ENCODE data around the gene CAPN1. TPM values are rescaled to one million over a fixed set of nuclear protein-coding genes. Genes with fewer than 3 reads are reported as not detected.

The CAPN1 gene
- total RNA-seq, 4 donors from 2014 or later: 467 to 627 (median 561) TPM

DNA sequence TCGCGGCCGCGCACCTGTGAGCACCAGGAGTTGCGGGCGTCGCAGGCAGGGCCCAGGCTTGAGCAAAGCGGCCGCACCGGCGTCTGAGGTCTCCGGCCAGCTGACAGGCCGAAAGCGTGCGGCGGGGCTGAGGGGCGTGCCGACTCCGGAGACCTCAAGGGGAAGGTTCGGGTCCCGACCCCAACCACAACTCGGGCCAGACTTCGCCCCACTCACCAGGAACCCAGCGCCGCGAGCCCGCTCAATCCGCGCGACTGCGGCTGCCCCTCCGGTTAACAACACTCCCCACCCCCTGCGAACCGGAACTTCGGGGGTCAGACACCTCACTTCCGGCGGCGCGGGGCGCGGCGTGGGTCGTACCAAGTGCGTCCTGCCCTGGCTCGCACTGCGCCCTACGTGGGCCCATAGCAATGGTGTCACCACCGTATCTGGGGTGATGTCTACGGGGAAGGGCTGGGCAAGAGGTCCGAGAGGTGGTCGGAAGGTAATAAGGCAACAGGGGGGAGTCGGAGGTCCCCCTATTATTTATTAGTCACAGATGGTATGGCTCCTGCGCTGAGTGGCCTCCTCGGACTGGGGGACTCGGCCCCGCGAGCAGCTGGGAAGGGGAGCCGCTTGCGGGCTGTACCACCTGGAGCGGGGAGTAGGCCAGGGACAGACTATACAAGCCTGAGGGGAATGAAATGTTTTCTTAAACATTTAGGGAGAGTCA lies 47.3 kb upstream of the CAPN1 start, which contains the start of gene SYVN1:
Gene SYVN1, minus strand, starts transcription at position 280 of the 712 bp plus-strand sequence. CDS start 918 bp downstream, outside the sequence.
- Histone ChIP-seq H3K4me3 (peak within 1 kb of the TSS; percentile 80), H3K9me3 (no peaks in the 10 kb centered on the region), H3K4me1 (peaks cover 34% of the 10 kb centered on the region), H3K27ac (peak within 1 kb of the TSS; percentile 98), H3K36me3 (peaks cover 31% of the 10 kb centered on the region), H3K27me3 (no peaks in the 10 kb centered on the region)
- TF ChIP-seq, protein P1, sequence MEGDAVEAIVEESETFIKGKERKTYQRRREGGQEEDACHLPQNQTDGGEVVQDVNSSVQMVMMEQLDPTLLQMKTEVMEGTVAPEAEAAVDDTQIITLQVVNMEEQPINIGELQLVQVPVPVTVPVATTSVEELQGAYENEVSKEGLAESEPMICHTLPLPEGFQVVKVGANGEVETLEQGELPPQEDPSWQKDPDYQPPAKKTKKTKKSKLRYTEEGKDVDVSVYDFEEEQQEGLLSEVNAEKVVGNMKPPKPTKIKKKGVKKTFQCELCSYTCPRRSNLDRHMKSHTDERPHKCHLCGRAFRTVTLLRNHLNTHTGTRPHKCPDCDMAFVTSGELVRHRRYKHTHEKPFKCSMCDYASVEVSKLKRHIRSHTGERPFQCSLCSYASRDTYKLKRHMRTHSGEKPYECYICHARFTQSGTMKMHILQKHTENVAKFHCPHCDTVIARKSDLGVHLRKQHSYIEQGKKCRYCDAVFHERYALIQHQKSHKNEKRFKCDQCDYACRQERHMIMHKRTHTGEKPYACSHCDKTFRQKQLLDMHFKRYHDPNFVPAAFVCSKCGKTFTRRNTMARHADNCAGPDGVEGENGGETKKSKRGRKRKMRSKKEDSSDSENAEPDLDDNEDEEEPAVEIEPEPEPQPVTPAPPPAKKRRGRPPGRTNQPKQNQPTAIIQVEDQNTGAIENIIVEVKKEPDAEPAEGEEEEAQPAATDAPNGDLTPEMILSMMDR (IDR thresholded peaks at IDR 0.05): no peak
- TF ChIP-seq POLR2AphosphoS5 (IDR thresholded peaks at IDR 0.05) (peak; percentile 75 to 99 (median 95)), EP300 (IDR thresholded peaks at IDR 0.05) (no peak), POLR2A (IDR thresholded peaks at IDR 0.05) (peak; percentile 85 to 94)
- WGBS: 5% methylated on average over 10 of the region's 60 CpGs
- DNase-seq (ENCODE audit: low spot score in 2 of 2): peak; percentile 94 to 97

DNA sequence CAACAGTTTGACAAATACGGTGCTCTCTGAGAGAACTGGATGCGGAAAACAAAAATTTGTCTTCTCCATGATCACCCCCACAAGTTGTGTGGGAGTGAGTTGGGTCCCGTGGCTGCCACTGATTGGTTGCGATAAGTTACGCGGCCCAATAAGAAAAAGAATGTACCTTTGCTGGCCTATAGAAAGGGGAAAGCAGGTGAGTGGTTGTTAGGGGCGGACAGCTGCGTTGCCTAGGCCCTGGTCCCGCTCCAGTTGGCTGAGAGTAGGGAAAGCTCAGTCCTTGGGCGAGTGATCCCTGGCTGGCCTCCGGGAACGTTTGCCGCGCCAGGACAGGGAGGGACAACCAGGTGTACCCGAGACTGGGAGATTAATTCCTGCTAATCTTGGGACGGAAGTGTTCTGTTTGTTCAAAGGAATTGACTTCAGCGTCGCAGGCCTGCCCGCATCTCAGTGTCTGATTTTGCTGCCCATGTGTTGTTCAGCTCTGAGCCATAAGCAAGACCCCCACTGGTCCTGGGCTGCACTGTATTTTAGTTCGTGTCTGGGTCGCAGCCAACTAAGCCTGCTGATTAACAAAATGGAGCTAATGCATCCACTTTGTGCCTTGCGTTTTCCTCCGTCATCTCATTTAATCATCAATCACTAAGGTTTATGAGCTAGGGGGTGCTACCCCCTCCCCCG lies 46.6 kb upstream of the CAPN1 start:
- TF ChIP-seq, protein P1 (IDR thresholded peaks at IDR 0.05): no peak
- no peak for TF ChIP-seq POLR2A (IDR thresholded peaks at IDR 0.05)
- TF ChIP-seq POLR2AphosphoS5 (IDR thresholded peaks at IDR 0.05): peak in 2 of 3 donors; percentile 26 to 57
- TF ChIP-seq EP300 (IDR thresholded peaks at IDR 0.05): no peak
- no peaks in the 10 kb centered on the region for H3K27me3 ChIP-seq
- H3K4me3 ChIP-seq: peak overlapping the region; percentile 80
- peaks cover 34% of the 10 kb centered on the region for H3K4me1 ChIP-seq
- H3K9me3 ChIP-seq: no peaks in the 10 kb centered on the region
- peaks cover 24% of the 10 kb centered on the region for H3K36me3 ChIP-seq
- H3K27ac ChIP-seq: peak overlapping the region; percentile 98
- WGBS: 1% methylated on average over 24 of the region's 24 CpGs
- peak; percentile 94 to 95 for DNase-seq (ENCODE audit: low spot score in 2 of 2)

DNA sequence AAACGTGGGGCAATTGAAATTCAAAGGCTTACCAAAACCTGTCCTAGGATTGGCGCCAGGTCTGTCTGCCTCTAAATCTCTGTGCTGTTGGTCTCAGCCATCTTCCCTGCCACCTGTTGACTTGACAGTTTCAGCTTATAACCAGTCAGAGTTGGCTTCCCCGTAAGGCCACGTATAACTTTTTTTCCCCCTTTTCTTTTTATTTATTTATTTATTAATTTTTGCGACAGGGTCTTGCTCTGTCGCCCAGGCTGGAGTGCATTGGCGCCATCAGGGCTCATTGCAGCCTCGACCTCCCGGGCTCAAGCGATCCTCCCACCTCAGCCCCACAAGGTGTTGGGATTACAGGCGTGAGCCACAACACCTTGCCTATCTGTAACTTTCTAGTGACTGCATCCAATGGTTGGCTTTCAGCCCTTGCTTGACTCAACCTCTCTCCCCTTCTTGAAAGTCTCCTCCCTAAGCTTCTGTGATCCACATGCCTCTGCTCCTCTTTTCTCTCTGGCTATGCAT lies 46.0 kb upstream of the CAPN1 start:
- Histone ChIP-seq H3K4me1 (peaks cover 34% of the 10 kb centered on the region), H3K9me3 (no peaks in the 10 kb centered on the region), H3K4me3 (peak overlapping the region; percentile 80), H3K27ac (peak overlapping the region; percentile 98), H3K27me3 (no peaks in the 10 kb centered on the region), H3K36me3 (peaks cover 18% of the 10 kb centered on the region)
- WGBS: 49% methylated on average over 11 of the region's 11 CpGs
- peak in 1 of 2 donors; percentile 59 for DNase-seq (ENCODE audit: low spot score in 2 of 2)
- no peak for TF ChIP-seq POLR2AphosphoS5 (IDR thresholded peaks at IDR 0.05)
- TF ChIP-seq POLR2A (IDR thresholded peaks at IDR 0.05): no peak
- TF ChIP-seq EP300 (IDR thresholded peaks at IDR 0.05): no peak
- TF ChIP-seq, protein P1 (IDR thresholded peaks at IDR 0.05): no peak

DNA sequence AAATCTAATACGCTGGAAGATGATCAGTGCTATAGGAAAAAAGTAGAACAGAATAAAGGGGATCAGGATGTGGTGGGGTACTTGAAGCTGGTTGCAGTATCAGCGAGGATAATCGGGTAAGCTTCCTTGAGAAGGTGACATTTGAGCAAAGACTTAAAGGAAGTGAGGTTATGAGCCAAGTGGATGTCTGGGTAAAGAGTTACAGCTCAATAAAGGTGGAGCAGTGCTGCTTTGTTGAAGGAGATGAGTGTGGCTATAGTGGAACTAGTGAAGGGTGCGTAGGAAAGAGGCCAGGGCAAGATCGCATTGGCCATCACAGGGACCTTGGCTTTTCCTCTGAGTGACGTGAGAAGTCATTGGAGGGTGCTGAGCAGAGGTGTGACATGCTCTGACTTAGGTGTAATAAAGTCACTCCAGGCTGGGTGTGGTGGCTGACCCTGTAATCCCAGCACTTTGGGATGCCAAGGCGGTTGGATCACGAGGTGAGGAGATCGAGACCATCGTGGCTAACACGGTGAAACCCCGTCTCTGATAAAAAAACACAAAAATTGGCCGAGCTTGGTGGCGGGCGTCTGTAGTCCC lies 45.1 kb upstream of the CAPN1 start:
- H3K9me3 ChIP-seq: no peaks in the 10 kb centered on the region
- peak in 1 of 2 donors; percentile 27 for DNase-seq (ENCODE audit: low spot score in 2 of 2)
- peaks cover 9% of the 10 kb centered on the region for H3K36me3 ChIP-seq
- H3K27ac ChIP-seq: no peak overlapping the region
- peaks cover 33% of the 10 kb centered on the region for H3K4me1 ChIP-seq
- WGBS: 83% methylated on average over 15 of the region's 15 CpGs
- H3K4me3 ChIP-seq: no peak overlapping the region
- TF ChIP-seq POLR2A (IDR thresholded peaks at IDR 0.05) (no peak), POLR2AphosphoS5 (IDR thresholded peaks at IDR 0.05) (no peak), EP300 (IDR thresholded peaks at IDR 0.05) (no peak)
- TF ChIP-seq, protein P1 (IDR thresholded peaks at IDR 0.05): no peak
- no peaks in the 10 kb centered on the region for H3K27me3 ChIP-seq

All from suprapubic skin (tissue), 4 donors.